HG03045 (cell line): ENCODE measurements around the gene ANO5.

Source experiments
- ATAC-seq: cut with Tn5 transposase; IDR thresholded peaks from one replicate; pipeline ENCODE4 v1.9.1; 2021; ENCODE audit warnings: mild to moderate bottlenecking, moderate library complexity; ENCODE audit not compliant: unreplicated experiment

ANO5 gene

GRCh38 chr11:22317656-22318055 lies 124.8 kb downstream of the ANO5 start:
- ATAC-seq, result no peak

GRCh38 chr11:22331771-22332170 lies 138.9 kb downstream of the ANO5 start:
- ATAC-seq, result no peak
